ENCODE measurements around the gene AP2A2.

The AP2A2 gene

DNA sequence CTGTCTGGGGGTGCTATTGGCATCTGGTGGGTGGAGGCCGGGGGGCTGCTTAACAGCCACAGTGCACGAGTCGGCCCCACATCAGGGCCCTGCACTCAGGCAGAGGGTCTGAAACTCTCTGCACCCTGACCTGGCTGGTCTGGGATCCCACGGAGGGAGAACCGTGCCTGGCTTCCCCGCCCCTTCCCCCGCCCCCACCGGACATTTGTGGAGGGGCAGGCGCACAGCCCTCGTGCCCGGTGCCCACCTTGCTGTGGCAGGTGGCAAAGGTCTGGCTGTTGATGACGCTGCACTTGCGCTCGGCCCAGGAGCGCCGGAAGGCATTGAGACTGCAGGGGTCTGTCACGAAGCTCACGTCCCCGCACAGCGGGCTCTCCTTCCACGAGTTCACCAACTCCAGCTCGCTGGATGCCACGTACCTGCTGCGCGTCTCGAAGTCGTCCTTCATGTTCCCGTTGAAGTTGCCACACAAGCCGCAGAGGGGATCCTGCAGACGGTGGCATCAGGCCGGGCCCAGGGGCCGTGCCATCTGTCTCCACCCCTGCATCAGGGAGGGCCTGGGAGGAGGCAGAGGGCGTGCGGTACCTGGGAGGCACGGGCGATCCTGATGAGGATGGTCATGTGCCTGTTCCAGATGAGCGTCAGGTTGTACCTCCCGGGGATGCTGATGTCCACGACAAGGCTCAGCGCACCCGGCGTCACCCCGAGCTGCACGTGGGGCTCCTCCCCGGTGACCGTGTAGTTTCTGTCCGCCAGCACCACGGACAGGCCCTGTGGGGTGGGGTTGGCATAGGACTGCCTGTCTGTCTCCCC is 99.1 kb downstream of the AP2A2 start:
- peaks cover 5% of the 10 kb centered on the region for H3K36me3 Mint-ChIP-seq (ENCODE audit: insufficient read depth)
- no peak overlapping the region for H3K4me3 Mint-ChIP-seq
- no peak for DNase-seq (ENCODE audit: low spot score in 2 of 2)
- H3K27me3 Mint-ChIP-seq = no peaks in the 10 kb centered on the region
- no peaks in the 10 kb centered on the region for H3K9me3 Mint-ChIP-seq
- H3K27ac Mint-ChIP-seq (ENCODE audit: low read depth) = no peak overlapping the region
- ATAC-seq (replicated peaks; ENCODE audit: extremely low read depth, poor library complexity, severe bottlenecking) = no peak
- H3K4me1 Mint-ChIP-seq = peaks cover 5% of the 10 kb centered on the region

DNA sequence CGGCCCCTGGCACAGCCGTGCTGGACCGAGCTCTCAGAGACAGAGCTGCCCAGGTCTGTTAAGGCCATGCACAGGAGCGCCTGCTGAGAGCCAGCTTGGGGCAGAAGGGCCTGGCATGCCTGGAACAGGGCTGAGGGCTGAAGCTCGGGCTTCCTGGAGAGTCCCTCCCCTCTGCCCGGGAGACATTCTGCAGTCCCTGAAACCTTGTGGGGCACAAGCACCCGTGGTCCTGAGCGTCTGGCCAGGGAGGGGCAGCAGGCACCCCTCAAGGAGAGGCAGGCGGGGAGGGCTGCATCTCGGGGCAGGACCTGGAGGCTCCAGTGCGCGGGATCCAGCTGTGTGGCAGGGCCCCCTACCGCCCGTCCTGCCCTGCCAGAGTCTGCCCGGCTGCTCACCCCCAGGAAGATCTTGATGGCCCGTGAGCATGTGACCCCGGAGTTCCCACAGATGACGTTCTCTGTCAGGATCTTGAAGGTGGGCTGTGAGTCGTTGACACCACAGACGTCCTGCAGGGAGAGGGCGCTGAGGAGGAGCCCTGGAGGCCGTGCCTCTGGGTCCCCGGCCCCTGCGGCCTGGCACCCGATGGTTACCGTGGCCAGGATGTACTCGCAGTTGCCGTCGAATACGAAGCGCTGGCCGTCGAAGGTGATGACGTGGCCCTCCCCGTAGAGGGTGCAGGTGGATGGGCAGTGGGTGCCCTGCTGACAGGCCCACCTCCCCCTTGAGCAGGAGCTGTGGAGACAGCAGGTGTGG is 99.9 kb downstream of the AP2A2 start:
- Mint-ChIP-seq H3K9me3 (no peaks in the 10 kb centered on the region), H3K27ac (ENCODE audit: low read depth) (no peak overlapping the region), H3K4me1 (peaks cover 5% of the 10 kb centered on the region), H3K36me3 (ENCODE audit: insufficient read depth) (peaks cover 5% of the 10 kb centered on the region), H3K4me3 (no peak overlapping the region), H3K27me3 (no peaks in the 10 kb centered on the region)
- ATAC-seq (replicated peaks; ENCODE audit: extremely low read depth, poor library complexity, severe bottlenecking) (no peak), DNase-seq (ENCODE audit: low spot score in 2 of 2) (no peak)

DNA sequence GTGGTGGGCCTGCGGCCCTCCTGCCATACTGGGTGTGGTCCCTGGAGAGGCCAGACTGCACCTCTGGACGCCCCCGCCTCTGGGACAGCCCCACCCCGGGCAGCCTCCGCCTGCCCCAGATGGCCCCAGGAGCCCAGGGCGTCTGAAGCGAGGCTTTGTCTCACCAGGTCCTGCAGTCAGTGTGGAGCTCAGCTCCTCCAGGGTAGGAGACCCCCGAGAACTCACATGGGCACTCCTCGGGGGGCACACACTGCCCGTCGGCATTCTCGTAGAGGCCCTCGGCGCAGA is 100.4 kb downstream of the AP2A2 start:
- ATAC-seq (replicated peaks; ENCODE audit: extremely low read depth, poor library complexity, severe bottlenecking) (no peak), DNase-seq (ENCODE audit: low spot score in 2 of 2) (no peak)
- Mint-ChIP-seq H3K9me3 (no peaks in the 10 kb centered on the region), H3K4me1 (peaks cover 5% of the 10 kb centered on the region), H3K27ac (ENCODE audit: low read depth) (no peak overlapping the region), H3K4me3 (no peak overlapping the region), H3K36me3 (ENCODE audit: insufficient read depth) (peaks cover 6% of the 10 kb centered on the region), H3K27me3 (no peaks in the 10 kb centered on the region)

DNA sequence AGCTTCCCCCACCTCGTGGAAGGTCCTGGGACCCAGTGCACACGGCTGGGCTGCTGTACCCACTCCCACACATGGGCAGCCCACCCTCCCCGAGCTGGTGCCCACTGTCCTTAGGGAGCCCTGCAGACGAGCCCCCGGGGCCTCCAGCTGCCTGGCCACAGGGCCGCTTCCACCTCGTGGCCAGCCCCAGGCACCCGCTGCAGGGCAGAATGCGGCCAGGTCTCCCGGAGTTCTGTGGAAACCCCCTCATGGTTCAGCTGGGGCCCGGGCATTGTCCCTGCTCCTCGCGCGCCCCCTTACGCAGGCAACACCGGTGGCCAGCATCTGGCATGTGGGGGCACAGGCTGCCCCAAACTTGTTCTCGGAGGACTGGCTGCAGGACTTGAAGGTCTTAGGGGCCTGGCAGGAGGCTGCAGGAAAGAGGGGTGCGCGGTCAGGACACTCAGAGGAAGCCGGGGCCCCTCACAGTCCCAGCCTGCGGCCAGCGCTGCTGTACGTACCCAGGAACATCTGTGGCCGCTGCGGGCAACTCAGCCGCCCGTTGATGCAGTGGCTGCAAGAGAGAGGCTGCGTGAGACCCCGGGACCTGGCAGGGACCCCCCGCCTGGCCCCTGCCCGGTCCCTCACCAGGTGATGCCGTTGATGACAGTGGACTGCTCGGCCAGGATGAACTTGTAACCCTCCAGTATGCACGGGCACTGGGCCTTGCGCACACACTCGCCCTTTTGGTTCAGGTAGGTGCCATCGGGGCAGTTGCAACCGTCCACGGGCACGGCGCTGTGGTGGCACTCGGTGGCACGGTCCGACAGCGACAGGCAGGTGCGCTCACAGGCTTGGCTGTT is 101.2 kb downstream of the AP2A2 start:
- H3K27me3 Mint-ChIP-seq = no peaks in the 10 kb centered on the region
- no peak overlapping the region for H3K4me3 Mint-ChIP-seq
- no peak overlapping the region for H3K27ac Mint-ChIP-seq (ENCODE audit: low read depth)
- no peak for ATAC-seq (replicated peaks; ENCODE audit: extremely low read depth, poor library complexity, severe bottlenecking)
- DNase-seq (ENCODE audit: low spot score in 2 of 2) = no peak
- H3K9me3 Mint-ChIP-seq = no peaks in the 10 kb centered on the region
- H3K36me3 Mint-ChIP-seq (ENCODE audit: insufficient read depth) = peaks cover 9% of the 10 kb centered on the region
- peaks cover 5% of the 10 kb centered on the region for H3K4me1 Mint-ChIP-seq

DNA sequence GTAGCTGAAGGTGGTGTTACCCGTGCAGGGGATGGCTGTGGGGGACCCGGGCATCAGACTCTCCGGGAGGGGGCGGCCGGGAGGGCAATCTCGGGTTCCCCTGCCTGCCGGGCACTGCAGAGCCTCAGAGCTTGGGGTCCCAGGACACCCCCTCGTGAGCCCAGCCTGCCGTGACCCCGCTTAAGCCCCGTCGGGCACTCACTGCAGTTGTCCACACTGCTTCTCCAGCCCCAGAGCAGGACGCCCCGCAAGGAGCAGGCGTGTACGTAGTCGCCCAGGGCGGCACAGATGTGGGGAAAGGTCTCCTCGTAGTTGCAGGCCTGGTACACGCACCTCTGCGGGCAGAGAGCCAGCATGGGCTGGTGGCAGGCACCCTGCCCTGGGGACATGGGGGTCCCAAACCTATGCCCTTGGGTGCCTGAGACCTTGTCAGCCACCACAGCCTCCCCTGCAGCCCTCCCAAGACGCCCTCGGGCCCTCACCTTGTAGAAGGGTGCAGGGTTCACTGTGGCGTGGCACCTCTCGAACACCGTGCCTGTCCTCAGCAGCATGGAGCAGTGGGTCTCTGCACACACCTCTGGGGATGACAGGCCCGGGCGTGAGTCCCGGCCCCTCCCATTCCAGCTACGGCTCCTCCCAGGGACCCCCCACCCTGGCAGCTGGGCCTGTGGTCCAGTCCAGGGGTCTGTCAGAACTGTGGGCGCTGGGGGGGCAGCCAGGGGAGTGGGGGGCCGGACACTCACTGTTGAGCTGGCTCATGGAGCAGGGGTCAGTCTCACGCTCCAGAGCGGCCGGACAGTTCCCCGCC is 102.0 kb downstream of the AP2A2 start:
- ATAC-seq (replicated peaks; ENCODE audit: extremely low read depth, poor library complexity, severe bottlenecking) (no peak), DNase-seq (ENCODE audit: low spot score in 2 of 2) (no peak)
- no peak overlapping the region for H3K27ac Mint-ChIP-seq (ENCODE audit: low read depth)
- H3K4me1 Mint-ChIP-seq = peaks cover 5% of the 10 kb centered on the region
- peaks cover 9% of the 10 kb centered on the region for H3K36me3 Mint-ChIP-seq (ENCODE audit: insufficient read depth)
- no peak overlapping the region for H3K4me3 Mint-ChIP-seq
- no peaks in the 10 kb centered on the region for H3K27me3 Mint-ChIP-seq
- H3K9me3 Mint-ChIP-seq = peaks cover 5% of the 10 kb centered on the region

DNA sequence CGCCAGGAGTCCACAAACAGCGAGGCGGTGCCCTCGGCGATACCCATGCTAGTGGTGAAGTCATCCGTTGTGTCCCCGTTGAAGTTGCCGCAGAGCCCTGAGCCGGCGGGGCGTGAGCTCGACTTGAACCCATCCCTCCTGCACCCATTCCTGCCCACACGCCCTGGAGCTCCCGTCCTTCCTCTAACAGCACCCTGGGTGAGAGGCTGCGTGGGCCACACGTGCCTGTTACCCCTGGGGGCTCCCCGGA is 102.5 kb downstream of the AP2A2 start:
- Mint-ChIP-seq H3K4me1 (peaks cover under 1% of the 10 kb centered on the region), H3K9me3 (peaks cover 5% of the 10 kb centered on the region), H3K4me3 (no peak overlapping the region), H3K27ac (ENCODE audit: low read depth) (no peak overlapping the region), H3K27me3 (no peaks in the 10 kb centered on the region), H3K36me3 (ENCODE audit: insufficient read depth) (peaks cover 9% of the 10 kb centered on the region)
- ATAC-seq (replicated peaks; ENCODE audit: extremely low read depth, poor library complexity, severe bottlenecking) = no peak
- no peak for DNase-seq (ENCODE audit: low spot score in 2 of 2)

DNA sequence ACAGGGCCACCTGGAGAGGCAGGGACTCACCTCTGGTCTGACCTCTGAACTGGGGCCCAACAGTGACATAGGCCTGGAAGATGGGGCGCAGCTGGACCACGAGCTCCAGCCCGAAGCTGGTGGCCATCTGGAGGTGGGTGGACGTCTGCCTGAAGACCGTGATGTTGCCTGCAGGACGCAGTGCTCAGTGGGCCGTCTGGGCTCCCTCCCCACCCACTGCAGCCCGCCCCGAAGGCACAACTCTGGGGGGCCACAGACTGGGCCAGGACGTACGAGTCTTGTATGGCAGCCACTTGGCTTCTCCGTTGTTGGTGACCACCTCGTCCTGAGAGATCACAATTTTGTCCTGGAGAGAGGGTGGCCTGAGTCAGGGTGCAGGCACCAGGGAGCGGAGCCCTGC is 102.9 kb downstream of the AP2A2 start:
- no peak overlapping the region for H3K4me3 Mint-ChIP-seq
- no peaks in the 10 kb centered on the region for H3K27me3 Mint-ChIP-seq
- H3K36me3 Mint-ChIP-seq (ENCODE audit: insufficient read depth) = peaks cover 9% of the 10 kb centered on the region
- ATAC-seq (replicated peaks; ENCODE audit: extremely low read depth, poor library complexity, severe bottlenecking) (no peak), DNase-seq (ENCODE audit: low spot score in 2 of 2) (no peak)
- no peaks in the 10 kb centered on the region for H3K4me1 Mint-ChIP-seq
- peaks cover 5% of the 10 kb centered on the region for H3K9me3 Mint-ChIP-seq
- no peak overlapping the region for H3K27ac Mint-ChIP-seq (ENCODE audit: low read depth)

DNA sequence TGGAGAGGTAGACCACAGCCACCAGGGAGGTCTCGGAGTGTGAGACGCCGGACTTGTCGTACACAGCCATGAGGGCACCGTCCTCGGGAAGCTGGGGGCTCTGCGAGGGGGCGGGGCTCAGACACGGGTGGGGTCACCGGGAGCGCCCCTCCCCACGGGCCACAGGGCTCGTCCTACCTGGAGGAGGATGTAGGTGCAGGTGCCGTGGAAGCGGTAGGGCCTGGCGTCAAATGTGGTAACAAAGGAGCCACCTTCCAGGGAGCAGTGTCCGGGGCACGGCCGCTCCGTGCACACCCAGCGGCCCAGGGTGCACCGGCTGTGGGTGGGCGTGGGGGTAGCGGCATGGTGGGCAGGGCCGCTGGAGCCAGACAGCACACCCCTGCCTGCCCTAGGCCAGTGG is 103.4 kb downstream of the AP2A2 start:
- H3K27me3 Mint-ChIP-seq = no peaks in the 10 kb centered on the region
- H3K9me3 Mint-ChIP-seq = peaks cover 5% of the 10 kb centered on the region
- DNase-seq (ENCODE audit: low spot score in 2 of 2) = no peak
- H3K4me3 Mint-ChIP-seq = no peak overlapping the region
- no peaks in the 10 kb centered on the region for H3K4me1 Mint-ChIP-seq
- no peak for ATAC-seq (replicated peaks; ENCODE audit: extremely low read depth, poor library complexity, severe bottlenecking)
- peaks cover 11% of the 10 kb centered on the region for H3K36me3 Mint-ChIP-seq (ENCODE audit: insufficient read depth)
- H3K27ac Mint-ChIP-seq (ENCODE audit: low read depth) = no peak overlapping the region

DNA sequence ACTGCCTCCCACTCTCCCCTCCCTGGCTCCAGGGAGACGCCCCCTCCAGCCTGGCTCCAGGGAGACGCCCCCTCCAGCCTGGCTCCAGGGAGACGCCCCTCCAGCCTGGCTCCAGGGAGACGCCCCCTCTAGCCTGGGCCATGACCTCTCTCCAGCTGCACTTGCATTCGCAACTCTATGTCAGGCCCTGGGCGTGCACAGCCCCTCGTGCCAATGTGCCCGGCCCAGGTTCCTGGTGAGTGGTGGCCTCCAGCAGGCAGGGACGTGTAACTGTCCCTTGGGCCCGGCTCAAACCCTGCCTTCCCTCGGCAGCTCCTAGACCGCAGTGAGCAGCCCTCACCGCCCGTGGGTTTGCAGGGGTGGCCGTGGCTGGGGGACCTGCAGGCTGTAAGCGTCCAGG is 104.0 kb downstream of the AP2A2 start:
- no peak for DNase-seq (ENCODE audit: low spot score in 2 of 2)
- Mint-ChIP-seq H3K36me3 (ENCODE audit: insufficient read depth) (peaks cover 11% of the 10 kb centered on the region), H3K9me3 (peaks cover 5% of the 10 kb centered on the region), H3K27ac (ENCODE audit: low read depth) (no peak overlapping the region), H3K4me3 (no peak overlapping the region), H3K27me3 (no peaks in the 10 kb centered on the region), H3K4me1 (no peaks in the 10 kb centered on the region)
- no peak for ATAC-seq (replicated peaks; ENCODE audit: extremely low read depth, poor library complexity, severe bottlenecking)

DNA sequence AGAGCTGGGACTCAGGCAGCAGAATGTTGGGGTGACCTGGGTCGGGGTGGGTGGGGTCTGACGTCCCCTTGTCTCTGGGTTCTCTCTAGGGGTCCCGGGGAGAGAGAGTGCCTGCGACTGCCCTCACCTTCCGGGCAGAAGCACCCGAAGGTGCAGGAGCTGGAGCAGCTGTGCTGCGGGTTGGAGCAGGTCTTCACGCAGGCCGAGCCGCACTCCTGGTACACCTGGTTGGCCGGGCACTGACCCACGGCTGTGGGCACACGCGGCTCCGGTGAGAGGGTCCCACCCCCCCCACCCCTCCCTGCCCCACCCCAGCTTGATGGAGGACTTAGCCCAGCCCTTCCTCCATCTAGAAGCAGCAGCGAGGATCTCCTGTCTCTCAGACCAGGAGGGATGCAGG is 104.4 kb downstream of the AP2A2 start:
- H3K4me3 Mint-ChIP-seq = no peak overlapping the region
- peaks cover 11% of the 10 kb centered on the region for H3K36me3 Mint-ChIP-seq (ENCODE audit: insufficient read depth)
- H3K9me3 Mint-ChIP-seq = peaks cover 5% of the 10 kb centered on the region
- H3K4me1 Mint-ChIP-seq = no peaks in the 10 kb centered on the region
- H3K27me3 Mint-ChIP-seq = no peaks in the 10 kb centered on the region
- DNase-seq (ENCODE audit: low spot score in 2 of 2) (no peak), ATAC-seq (replicated peaks; ENCODE audit: extremely low read depth, poor library complexity, severe bottlenecking) (no peak)
- no peak overlapping the region for H3K27ac Mint-ChIP-seq (ENCODE audit: low read depth)

DNA sequence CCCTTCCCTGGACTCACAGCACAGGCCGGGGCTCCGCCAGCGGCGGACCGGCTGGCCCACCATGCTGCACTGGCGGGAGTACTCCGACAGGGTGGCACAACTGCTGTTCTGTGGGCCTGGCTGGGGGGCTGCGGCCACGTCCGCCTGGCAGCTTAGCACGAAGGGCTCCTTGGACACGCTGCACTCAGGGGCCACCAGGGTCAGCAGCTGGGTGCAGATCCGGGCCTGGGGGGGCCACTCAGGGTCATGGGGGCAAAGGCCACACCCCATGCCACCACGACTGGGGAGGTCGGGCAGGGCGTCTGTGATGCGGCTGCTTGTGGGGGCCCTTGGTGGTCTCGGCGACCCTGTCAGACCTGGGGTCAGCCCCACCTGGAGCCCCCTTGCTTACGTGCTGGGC is 104.9 kb downstream of the AP2A2 start:
- ATAC-seq (replicated peaks; ENCODE audit: extremely low read depth, poor library complexity, severe bottlenecking) (no peak), DNase-seq (ENCODE audit: low spot score in 2 of 2) (no peak)
- Mint-ChIP-seq H3K9me3 (peaks cover 5% of the 10 kb centered on the region), H3K36me3 (ENCODE audit: insufficient read depth) (peaks cover 11% of the 10 kb centered on the region), H3K4me1 (no peaks in the 10 kb centered on the region), H3K4me3 (no peak overlapping the region), H3K27ac (ENCODE audit: low read depth) (no peak overlapping the region), H3K27me3 (no peaks in the 10 kb centered on the region)

DNA sequence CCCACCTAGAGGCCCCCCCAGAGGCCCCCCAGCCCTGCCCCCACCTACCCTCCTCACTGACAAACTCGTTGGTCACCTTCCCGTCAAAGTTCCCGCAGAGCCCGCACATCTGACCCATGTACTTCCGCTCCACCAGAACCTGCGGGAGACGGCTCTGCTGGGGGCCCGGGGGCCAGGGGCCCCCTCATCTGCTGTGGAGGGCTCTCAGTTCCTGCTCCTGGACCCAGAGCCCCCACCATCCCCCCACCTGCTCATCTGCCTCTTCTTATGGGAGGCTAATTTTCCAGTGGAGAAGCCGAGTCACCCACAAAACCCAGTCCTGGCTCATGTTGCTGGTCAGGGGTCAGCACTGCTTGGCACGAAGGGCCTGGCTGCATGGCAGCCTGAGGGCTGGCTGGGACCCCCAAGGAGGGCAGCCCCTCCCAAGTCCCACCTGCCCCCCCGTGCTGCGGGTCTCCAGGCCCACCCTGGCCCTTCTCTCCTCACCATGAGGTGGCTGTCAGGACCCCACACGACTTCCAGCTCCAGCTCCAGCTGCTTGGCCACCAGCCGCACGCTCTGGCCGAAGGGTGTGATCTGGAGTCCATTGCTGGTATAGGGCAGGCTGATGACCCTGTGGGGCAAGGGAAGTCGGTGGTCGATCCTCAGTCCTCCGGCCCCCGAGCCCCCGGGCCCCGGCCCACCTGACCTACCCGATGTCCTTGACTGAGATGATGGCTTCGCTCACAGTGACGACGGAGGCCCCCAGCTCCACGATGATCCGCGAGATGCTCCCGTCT is 105.6 kb downstream of the AP2A2 start:
- DNase-seq (ENCODE audit: low spot score in 2 of 2) (no peak), ATAC-seq (replicated peaks; ENCODE audit: extremely low read depth, poor library complexity, severe bottlenecking) (no peak)
- Mint-ChIP-seq H3K36me3 (ENCODE audit: insufficient read depth) (peaks cover 11% of the 10 kb centered on the region), H3K27me3 (no peaks in the 10 kb centered on the region), H3K27ac (ENCODE audit: low read depth) (no peak overlapping the region), H3K4me3 (no peak overlapping the region), H3K4me1 (no peaks in the 10 kb centered on the region), H3K9me3 (peaks cover 5% of the 10 kb centered on the region)
